DMS 273 (cell line): ENCODE data around the gene PLB1.

Experiments
- DNase-seq: peaks from one replicate; lab custom pipeline; 2025; ENCODE audit not compliant: unreplicated experiment; lab: John Stamatoyannopoulos, UW

Gene PLB1

GRCh38 chr2:28563869-28564268 is 68.0 kb downstream of the PLB1 start:
- no peak for DNase-seq

- DNase-seq = no peak
These were observed 68.5 kb downstream of the PLB1 start for GRCh38 chr2:28564346-28564745.

DNA sequence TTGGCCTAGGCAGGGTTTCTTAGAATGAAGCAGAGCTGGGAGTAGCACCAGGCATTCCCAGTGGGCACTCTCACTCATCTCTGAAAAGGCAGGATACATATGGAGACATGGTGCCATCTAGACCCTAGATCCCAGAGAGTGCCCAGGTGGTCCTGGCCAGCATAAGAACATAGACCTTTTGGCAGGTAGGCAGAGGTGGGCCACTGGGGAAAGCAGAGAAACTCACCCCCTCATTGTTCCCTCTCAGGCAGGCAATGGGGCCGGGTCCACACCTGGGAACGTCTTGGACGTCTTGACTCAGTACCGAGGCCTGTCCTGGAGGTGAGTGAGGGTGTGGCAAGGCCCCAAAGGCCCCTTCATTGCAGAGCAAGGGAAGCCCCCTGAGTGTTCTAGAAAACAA is 69.2 kb downstream of the PLB1 start:
- DNase-seq = no peak

- DNase-seq = no peak
These were observed 69.9 kb downstream of the PLB1 start for GRCh38 chr2:28565720-28566295.

DNA sequence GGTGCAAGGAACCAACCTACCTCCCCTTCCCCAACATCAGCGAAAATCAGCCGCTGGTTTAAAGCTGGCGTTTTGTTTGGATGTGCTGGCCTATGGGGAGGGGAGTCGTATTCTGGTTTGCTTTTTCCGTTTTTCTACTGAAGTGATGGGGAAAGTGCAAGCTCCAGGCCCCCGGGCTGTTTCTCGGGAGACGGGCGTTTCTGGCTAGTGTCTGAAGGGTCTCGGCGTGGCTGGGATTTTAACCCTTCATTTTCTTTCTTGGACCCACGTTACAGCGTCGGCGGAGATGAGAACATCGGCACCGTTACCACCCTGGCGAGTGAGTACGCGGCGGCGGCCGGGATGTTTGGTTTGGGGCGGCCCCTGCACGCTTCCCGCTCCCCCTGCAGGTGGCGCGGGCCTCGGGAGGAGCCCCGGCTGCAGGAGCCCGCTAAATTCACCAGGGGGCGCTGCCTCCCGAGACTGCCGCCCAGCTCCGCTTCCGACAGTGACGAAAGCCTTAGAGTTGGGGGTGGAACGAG is 70.7 kb downstream of the PLB1 start:
- peak; percentile 96 for DNase-seq

- DNase-seq = peak; percentile 80
These were observed 71.2 kb downstream of the PLB1 start for GRCh38 chr2:28567061-28567471.

DNA sequence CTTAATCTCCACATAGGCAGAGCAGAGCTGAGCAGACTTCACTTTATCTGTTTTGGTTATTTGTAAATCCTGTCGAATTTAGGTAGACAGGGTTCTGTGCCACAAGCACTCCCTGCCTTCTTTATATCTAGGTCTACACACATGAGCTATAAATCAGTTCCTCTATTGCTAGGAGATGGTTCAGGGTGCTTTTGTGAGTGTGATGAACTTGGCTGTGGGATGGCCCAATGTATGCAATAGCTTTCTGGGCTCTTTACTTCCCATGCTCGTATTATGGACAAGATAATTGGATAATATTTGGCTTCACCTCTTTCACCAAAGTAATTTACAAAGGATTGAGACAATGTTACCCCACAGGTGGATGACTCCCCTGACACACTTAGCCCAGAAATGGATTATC is 72.2 kb downstream of the PLB1 start:
- no peak for DNase-seq

DNA sequence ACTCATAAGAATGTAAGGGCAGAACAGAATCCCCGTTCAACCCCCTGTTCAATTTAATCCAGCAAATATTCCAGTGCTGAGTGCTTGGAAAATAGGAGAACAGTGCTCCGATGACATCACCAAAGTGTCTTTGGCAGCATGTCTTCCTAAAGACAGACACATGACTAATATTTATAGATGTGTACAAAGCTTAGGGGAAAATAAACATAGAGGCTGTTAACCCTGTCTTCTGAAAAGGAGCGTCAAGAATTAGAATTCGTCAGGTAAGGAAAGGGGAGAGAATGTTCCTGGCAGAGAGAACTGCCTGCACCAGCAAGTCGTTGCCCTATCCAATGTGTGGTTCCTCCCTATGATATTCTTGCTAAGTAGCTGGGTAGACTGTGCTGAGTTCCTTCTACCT is 72.7 kb downstream of the PLB1 start:
- DNase-seq = no peak

DNA sequence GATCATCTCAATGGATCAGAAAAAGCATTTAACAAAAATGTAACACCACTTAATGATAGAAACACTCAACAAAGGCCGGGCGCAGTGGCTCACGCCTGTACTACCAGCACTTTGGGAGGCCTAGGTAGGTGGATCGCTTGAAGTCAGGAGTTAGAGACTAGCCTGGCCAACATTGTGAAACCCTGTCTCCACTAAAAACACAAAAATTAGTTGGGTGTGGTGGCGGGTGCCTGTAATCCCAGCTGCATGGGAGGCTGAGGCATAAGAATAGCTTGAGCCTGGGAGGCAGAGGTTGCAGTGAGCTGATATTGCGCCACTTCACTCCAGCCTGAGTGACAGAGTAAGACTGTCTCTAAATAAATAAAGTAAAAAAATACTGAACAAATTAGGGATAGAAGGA is 74.6 kb downstream of the PLB1 start:
- DNase-seq = no peak

DNA sequence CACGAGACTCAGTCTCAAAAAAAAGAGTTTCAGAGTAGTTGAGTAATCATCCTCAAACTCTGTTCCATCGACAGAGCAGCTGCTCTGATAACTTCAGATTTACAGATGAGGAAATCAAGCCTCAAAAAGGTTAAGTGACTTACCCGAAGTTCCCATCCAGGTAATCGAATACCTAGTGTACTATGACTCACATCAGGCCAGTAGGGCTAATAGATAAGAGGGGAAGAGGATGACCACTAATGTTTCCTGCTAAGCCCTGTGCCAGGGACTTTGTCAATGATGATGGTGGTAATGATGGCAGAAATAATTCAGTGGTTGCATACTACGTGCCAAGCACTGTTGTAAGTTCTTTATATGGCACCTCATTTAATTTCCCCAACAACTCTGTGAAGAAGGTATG is 80.9 kb downstream of the PLB1 start:
- no peak for DNase-seq

DNA sequence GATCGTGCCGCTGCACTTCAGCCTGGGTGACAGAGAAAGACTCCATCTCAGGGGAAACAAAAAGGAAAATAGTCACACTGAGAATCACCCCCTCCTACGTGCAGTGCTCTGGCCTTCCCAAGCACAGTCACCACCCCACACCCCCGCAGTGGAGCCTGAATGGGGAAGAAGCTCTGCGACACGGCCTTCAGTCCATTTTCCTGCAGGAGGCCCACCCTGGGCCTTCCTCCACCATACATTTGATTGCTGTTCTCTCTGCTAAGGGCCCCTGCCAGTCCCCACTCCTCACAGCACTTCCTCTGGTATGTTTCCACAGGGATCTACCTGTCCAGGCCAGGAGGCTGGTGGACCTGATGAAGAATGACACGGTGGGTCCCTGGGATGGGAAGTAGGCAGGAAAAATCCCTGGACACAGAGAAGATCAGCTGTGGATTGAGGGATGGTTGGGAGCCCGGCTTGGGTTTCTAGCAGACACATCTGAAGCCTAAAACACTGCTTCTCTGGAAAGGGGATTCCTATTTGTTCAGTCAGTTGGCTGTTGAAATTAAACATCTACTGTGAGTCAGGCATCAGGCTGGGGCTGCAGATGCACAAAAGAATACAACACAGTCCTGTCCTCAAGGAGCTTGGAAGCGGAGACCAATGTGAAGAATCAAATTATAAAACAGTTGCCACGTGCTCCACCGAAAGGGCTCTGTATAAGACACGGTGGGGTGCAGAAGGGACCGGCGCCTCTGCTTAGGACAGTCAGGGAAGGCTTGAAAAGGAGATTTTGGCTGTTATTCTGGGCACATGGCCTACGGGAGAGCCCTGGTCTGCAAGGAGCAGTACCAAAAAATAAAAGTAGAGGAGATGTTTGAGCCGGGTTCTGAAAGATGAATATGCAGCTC is 82.2 kb downstream of the PLB1 start:
- DNase-seq = no peak

GRCh38 chr2:28578774-28579173 is 82.9 kb downstream of the PLB1 start:
- no peak for DNase-seq

DNA sequence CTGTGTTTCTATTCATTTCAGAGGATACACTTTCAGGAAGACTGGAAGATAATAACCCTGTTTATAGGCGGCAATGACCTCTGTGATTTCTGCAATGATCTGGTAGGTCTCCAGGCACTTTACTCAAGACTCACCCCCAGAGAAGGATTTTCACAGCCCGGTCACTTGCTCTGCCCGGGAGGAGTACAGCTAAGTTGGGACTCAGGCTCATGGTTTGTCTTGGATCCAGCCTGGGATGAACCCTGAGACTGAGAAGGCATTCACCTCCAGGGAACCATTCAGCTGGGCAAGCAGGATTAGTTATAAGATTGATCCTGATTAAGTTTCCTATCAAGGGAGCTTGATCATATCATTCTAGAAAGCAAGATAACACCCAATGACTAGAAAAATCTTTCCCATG is 83.7 kb downstream of the PLB1 start:
- no peak for DNase-seq

- no peak for DNase-seq
These were observed 84.2 kb downstream of the PLB1 start for GRCh38 chr2:28580078-28580477.

DNA sequence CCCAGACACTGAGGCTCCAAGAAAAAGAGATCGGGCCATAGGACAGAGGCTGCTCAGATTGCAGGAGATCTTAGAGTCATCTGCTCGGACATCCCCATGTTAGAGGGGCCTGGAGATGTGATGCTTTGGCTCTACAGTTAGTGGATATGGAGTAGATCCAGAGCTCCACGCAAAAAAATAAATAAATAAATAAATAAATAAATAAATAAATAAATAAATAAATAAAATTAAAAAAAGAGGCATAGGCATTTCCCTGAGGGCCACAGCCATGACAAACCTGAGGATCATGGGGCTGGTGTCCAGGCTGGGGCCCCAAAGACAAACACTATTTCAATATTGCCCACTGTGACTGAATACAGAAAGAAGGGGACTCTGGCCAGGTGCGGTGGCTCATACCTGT is 85.5 kb downstream of the PLB1 start:
- no peak for DNase-seq

DNA sequence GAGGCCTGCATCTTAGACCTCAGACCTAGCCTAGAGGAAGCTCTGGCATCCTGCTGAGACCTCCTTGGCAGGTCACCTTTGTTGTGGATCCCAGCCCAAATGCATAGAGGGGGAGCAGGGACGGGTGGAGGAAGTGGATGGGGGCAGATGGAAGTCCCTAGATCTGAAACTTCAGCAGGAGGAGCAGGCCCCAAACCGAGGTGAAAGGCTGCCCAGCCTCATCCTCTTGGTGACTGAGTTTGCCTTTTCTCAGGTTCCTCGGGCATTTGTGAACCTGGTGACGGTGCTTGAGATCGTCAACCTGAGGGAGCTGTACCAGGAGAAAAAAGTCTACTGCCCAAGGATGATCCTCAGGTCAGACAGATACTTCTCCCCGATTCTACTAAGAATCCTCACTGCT is 86.3 kb downstream of the PLB1 start:
- DNase-seq = no peak

DNA sequence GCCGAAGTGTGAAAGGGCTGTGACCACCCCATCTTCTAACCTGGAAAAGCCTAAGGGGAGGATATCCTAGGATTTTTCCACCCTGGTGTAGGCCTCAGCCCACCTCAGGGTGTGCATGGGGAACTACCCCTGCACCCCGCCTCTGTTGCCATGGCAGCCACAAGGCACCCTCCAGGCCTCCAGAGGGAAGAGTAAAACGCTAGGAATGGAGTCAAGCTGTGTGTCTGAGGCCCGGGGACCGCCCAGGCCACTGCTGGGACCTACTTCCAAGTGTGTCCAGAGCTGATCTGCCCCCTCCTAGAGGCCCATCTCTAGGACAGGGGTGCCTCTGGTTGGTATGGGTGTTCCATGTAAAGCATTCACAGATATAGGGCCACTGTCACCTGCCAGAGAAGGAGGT is 86.7 kb downstream of the PLB1 start:
- no peak for DNase-seq

DNA sequence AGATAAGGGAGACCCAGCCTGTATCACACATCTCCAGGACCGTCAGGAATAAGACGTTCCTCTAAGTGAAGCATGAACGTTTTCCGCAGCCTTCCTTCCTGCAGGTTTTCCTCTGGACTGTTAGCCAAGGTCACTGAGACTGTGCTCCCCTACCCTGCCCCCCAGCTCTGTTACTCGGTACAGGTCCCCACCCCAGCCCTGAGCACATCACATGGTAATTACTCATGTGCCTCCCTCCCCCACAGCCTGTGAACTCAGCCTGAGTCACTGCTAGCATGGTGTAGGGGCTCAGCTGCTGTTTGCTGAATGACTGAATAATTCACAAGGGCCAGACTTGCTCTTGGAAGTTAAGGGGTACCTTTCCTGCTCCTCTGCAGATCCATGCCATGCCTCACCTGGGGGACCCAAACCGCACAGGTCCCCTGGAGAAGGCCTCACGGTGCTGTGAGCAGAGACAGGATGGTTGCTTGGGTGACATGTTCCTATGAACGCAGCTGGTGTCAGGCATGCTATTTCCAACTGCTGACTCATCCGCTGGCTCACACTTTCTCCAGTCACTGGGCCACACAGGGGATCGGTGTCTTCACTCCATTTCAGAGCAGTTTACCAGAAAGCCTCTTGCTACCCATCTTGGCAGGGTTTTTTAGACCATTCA is 88.2 kb downstream of the PLB1 start:
- peak; percentile 52 for DNase-seq

- no peak for DNase-seq
These were observed 91.0 kb downstream of the PLB1 start for GRCh38 chr2:28586867-28587266.

DNA sequence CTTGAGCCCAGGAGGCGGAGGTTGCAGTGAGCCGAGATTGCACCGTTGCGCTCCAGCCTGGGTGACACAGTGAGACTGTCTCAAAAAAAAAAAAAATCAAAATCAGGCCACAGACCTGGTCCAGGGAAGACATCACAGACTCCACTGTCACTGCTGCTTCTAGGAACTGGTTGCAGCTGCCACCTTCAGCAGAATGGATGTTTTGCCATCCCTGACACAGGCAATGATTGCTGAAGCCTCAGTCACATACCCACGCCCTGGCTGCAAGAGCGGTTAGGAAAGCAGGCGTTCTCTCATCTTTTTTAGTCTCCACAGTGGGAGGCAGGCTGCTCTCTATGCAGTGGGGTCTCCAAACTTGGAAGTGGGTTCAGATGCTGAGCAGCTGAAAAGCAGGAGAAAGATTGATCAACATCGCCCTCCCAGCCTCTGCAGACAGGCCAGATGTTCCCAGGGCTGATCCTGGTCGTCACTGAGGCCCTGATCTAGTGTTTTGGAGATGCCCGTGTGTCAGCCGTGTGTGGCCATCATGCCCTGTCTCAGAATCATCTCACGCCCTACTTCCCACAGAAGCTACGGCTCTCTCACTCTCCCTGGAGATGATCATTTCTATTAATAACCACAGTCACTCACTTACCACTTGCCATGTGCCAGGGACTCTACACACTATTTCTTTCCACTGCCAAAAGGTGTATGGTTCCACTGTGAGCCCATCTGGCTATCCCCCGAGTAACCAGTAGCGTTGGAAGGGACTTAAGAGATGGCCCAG is 91.8 kb downstream of the PLB1 start:
- DNase-seq = peak; percentile 45

DNA sequence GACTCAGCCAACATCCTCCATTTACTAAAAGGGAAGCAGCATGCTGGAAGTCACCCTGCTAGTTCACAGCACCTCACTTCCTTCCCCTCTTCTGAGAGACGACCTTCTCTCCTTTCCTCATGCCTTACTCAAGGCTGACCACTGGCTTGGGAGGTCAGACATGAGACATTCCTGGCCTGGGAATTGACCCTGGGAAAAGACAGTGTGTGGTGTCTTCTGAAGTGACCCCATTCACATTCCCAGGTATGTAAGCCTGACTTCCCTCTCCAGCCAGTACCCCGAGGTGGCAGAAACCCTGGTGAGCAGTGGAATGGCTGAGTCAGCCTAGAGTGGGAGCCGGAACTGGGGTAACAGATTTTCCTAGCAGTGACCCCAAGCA is 92.4 kb downstream of the PLB1 start:
- no peak for DNase-seq
